Activated CD4-positive, CD25-positive, alpha-beta regulatory T cell treated with anti-CD3 and anti-CD28 coated beads, Interleukin-2, amount 50 U/mL, for 24 hours (primary cell): ENCODE data around the gene MTCL1.
A peak's percentile ranks its signal among the peaks of the same experiment; 100 is the strongest.

Source experiments
- ATAC-seq, 2 donors: fragments of 150-1000 bp; cut with Tn5 transposase; one replicate each; pipeline ENCODE4 v1.10.0; 2021; ENCODE audit warnings: mild to moderate bottlenecking in 1 of 2, moderate library complexity in 1 of 2

Gene MTCL1

GRCh38 chr18:8688216-8688800, 17.0 kb upstream of the MTCL1 start:
- no peak for ATAC-seq

- no peak for ATAC-seq
Measured at GRCh38 chr18:8688816-8689215, 16.5 kb upstream of the MTCL1 start.

GRCh38 chr18:8689517-8689916, 15.8 kb upstream of the MTCL1 start:
- ATAC-seq: no peak

GRCh38 chr18:8694891-8695290, 10.5 kb upstream of the MTCL1 start:
- ATAC-seq: no peak

- ATAC-seq: no peak
Measured at GRCh38 chr18:8695932-8696517, 9.3 kb upstream of the MTCL1 start.

GRCh38 chr18:8696749-8697211, 8.6 kb upstream of the MTCL1 start:
- ATAC-seq: peak; percentile 80 to 87

- no peak for ATAC-seq
Measured at GRCh38 chr18:8699126-8699525, 6.2 kb upstream of the MTCL1 start.

- ATAC-seq: no peak
Measured at GRCh38 chr18:8699948-8700347, 5.4 kb upstream of the MTCL1 start.

GRCh38 chr18:8701546-8702118, 3.7 kb upstream of the MTCL1 start:
- ATAC-seq: no peak

- ATAC-seq: no peak
Measured at GRCh38 chr18:8702668-8703067, 2.7 kb upstream of the MTCL1 start.

GRCh38 chr18:8703092-8703709, 2.2 kb upstream of the MTCL1 start:
- ATAC-seq: no peak

GRCh38 chr18:8703781-8704301, 1.5 kb upstream of the MTCL1 start:
- ATAC-seq: no peak

- peak; percentile 90 to 92 for ATAC-seq
Measured at GRCh38 chr18:8704361-8705237, 757 bp upstream of the MTCL1 start.

GRCh38 chr18:8705961-8706790, 820 bp downstream of the MTCL1 start:
- no peak for ATAC-seq

- no peak for ATAC-seq
Measured at GRCh38 chr18:8706791-8707555, 1.6 kb downstream of the MTCL1 start.

- ATAC-seq: no peak
Measured at GRCh38 chr18:8707556-8708300, 2.4 kb downstream of the MTCL1 start.

- ATAC-seq: no peak
Measured at GRCh38 chr18:8708670-8709069, 3.3 kb downstream of the MTCL1 start.

GRCh38 chr18:8709248-8710059, 4.1 kb downstream of the MTCL1 start:
- no peak for ATAC-seq

- ATAC-seq: no peak
Measured at GRCh38 chr18:8711736-8712135, 6.4 kb downstream of the MTCL1 start.
